HG02943 (cell line): Measurements from ENCODE around the gene PPP1R1C.
"Not testable (repeated sequence)": the region's sequence is repeated elsewhere in the genome, so short reads cannot be mapped to it uniquely, and the experiment has no call there.

Experiments used
- ATAC-seq: cut with Tn5 transposase; IDR thresholded peaks from one replicate; pipeline ENCODE4 v1.9.1; 2021; ENCODE audit warnings: mild to moderate bottlenecking, low read depth, moderate library complexity; ENCODE audit not compliant: unreplicated experiment

PPP1R1C gene

DNA sequence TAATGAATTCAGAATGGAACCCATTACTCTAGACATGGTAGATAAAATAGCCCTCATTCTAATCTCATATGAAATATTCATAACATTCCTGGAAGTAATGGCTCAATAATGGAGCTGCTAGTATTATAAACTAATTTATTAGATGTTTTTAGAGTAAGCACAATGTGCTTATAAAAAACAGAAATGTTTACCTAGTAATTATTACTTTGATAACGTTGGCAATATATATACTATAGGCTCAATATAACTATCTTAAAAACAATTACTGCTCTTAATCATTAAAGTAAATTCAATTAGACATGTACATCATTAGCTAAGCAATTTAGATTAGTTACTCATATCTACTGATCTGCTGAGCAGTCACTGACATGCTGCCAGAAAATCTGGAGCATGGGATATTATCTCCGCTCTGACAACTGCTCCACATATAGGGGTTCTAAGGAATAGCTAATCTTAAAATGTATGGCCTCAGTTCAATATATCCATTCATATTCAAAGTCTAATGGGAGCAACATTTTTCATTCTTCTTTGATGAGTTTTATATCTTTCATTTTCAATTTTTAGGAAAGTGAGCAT lies 19.4 kb downstream of the PPP1R1C start:
- ATAC-seq, result no peak

DNA sequence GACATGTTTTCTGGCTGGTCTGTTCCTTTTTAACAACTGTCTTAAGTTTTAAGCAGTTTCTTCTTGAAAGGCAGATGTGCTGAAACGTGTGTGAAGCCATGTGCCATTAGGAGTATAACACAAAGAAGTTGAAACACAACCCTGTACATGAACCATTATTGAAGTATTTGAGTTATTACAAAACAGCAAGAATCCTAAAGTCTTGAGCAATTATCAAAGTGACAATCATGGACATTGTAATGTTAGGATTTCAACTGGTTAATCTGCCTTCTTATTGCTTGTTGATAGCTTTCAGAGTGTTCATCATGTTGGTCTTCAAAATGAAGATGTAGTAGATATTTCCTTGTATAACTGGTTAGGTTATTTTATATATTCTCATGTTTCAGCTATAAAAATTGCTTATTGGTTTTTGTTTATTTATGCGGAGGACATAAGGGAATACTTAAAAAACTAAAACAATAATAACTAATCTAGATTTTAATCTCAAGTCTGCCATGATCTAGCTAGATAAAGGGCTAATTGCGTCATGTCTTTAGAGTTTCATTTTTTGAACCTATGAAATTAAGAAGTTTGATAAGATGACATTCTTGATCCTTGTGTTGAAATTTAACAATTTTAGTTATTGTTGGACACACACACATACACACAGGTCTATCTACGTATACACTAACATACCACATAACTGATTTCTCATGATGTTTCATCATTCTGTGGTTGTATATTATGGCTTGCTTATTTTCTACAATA lies 21.1 kb downstream of the PPP1R1C start:
- ATAC-seq, result no peak

DNA sequence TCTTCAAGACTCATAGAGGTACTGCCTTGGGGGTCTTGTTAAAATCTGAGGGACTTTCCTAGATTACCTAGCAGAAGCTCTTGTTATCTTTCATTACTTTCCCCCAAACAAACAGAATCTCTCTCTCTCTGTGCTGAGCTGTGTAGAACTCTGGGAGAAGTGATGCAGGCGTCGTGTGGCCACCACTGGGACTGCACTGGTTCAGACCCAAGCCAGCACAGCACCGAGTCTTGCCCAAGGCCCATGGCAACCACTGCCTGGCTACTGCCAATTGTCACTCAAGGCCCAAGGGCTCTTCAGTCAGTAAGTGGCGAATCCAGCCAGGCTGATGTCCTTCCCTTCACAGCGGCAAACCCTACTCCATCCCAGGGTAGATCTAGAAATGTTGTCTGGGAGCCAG lies 28.6 kb downstream of the PPP1R1C start:
- no peak for ATAC-seq

DNA sequence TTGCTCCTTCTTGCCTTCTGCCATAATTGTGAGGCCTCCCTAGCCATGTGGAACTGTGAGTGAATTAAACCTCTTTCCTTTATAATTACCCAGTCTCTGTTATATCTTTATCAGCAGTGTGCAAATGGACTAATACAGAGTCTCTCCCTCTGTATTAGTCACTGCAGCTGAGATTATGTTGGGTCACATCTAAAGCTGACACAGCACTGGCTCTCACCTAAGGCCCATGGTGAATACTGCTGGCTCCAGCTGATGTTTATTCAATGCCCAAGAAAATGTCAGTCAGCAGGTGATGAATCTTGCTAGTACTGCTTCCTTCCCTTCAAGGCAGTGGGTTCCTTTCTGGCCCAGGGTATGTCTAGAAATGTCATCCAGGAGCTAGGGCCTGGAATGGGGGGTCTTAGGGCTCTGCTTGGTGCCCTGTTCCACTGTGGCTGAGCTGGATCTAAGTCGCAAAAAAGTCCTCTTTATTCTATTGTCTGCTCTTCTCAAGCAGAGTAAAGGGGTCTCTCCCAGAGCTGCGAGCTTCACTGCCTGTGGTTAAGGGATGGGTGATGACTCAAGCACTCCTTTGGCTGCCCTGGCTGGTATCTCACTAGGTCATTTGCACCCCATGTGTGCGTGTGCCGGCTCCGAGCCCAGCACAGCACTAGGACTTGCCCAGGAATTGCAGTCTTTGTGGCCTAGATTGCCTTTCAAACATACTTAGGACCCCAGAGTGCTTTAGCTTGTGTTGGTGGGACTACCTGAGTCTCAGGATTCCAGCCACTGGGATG lies 29.9 kb downstream of the PPP1R1C start:
- ATAC-seq, result no peak

DNA sequence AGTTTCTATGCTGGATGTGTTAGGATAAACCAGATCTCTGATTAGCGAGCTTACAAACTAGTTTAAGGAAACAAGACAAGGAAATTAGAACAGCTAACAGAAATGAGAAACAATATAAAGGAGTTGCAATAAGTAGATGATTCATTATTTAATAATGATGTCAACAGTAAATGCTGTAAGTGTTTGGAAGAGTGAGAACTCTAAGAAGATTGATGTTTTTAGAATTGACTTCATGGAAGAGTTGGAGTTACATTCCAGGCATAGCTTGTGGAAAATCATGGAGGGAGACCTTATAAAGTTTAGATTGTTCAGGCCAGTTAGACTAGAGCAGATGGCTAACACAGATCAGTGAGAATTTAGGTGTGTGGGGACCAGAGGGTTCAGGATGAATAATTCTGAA lies 32.6 kb downstream of the PPP1R1C start:
- no peak for ATAC-seq

DNA sequence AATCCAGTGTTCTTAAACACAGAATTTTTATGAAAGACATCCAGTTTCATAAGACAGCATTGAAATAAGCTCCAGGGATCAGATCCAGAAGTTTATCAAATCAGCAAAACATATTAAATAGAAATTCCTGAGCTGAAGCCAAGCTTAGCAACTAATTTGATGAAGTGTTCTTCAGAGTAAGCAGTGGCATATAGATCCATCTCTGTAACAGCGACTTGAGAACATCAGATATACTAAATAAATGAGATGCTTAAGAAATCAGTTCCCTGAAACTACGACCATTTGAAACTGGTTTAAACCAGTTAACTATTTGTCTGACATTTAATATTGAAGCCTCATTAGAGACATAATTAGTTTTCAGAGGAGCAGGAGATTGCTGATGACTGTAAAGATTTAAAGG lies 34.1 kb downstream of the PPP1R1C start:
- ATAC-seq, result no peak

DNA sequence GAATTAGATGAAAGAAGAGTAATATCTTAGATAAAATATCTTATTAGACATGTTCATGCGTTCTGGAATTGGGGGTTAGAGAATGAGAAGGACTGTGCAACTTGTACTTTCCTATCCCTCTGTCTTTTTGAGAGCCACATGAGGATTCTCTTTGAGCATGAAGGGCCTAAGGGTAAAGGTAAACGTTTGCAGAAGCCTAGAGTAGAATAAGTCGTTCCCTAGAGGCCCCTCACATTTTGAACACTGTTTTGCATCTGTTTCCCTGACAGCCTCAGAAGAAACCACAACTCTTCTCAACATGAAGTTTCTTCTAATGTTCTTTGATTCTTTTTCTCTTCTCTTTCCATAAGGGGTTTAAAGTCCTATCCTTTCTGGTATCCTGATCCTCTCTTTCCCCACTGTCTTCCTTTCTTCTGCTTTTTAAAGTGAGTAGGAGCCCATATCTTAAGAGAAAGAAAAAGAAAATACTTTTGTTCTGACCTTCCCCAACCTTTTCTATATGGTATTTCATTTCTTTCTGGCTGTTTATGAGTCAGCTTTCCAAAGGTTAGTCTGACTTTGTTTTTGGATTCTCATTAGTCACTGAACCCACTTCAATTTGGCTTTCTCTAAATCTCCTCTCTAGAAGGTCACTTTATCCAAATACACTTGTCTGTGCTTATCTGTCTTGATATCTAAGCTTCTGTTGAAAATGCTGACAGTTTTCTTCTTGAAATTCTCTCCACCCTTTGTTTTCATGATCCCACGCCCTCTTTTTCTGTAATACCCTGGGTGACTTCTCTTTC lies 34.8 kb downstream of the PPP1R1C start:
- ATAC-seq, result no peak

DNA sequence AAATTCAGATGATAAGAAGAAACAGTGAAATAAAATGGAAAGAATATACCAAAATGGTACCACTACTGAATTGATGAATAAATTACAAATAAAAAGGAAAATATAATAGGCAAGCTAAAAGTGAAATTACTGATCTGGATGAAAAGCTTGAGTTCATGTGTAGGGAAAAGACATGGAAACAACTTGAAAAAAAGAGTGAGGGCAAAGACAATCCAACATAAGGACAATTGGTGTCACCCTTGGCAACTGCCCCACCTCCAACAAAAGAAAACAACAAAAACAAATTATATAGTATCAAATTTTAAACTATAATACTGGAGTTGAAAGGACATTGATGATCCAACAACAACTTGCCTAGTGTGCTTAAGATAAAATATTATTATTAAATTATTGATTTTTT lies 37.6 kb downstream of the PPP1R1C start:
- ATAC-seq, result no peak

DNA sequence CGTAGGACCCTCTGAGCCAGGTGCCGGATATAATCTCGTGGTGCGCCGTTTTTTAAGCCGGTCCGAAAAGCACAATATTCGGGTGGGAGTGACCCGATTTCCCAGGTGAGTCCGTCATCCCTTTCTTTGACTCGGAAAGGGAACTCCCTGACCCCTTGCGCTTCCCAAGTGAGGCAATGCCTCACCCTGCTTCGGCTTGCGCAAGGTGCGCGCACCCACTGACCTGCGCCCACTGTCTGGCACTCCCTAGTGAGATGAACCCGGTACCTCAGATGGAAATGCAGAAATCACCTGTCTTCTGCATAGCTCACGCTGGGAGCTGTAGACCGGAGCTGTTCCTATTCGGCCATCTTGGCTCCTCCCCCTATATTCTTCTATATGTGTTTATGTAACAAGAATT lies 45.2 kb downstream of the PPP1R1C start:
- not testable (repeated sequence) for ATAC-seq

DNA sequence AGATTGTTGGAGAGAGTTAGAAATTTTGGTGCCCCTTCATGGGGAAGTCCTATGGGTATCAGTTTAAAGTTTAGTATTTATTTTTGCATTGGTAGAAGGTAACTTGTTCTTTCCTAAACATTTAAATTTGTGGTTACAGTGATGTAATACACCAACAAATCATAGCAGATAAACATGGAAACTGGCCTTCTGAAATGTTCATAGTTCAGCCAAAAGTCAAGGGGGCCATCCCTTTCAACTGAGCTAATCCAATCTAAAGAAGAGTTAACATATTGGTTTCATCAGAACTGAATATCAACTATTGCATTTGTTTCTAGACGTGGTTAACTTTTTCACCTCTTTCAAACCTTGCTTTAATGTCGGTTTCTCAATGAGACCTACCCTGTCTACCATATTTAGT lies 46.3 kb downstream of the PPP1R1C start:
- no peak for ATAC-seq

DNA sequence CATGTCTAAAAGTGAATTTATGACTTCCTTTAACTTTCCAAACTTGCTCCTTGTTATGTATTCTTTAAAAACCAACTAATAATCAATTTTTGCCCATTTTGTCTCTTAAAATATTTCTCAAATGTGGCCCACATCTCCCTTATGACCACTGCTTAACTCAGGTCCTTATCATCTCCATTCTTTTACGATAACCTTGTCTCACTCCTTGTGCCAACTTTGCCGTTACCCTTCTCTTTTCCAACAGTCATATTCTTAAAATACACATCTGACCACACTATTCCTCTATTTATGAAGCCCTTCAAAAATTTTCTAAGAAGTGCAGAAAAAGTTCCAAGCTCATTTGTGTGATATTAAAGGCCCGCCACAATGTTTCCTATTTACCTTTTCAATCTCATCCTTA lies 47.8 kb downstream of the PPP1R1C start:
- no peak for ATAC-seq

DNA sequence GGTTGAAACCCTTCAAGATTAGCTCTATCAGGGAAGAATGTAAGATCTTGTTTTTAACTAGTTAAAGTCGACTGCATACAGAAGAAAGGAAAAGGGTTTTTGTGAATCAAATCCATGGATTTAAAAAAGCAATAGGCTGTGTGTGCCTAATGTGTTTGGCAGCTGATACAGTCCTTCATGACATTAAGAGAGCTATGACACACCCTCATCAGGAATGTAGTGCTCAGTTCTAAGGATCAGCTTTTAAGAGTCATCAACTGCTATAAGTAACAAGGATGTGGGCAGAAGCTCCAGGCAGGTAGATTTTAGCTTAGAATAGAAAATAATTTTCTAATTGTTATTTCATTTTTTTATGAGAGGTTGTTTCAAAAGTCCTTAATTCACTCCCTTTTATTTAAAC lies 52.9 kb downstream of the PPP1R1C start:
- no peak for ATAC-seq

DNA sequence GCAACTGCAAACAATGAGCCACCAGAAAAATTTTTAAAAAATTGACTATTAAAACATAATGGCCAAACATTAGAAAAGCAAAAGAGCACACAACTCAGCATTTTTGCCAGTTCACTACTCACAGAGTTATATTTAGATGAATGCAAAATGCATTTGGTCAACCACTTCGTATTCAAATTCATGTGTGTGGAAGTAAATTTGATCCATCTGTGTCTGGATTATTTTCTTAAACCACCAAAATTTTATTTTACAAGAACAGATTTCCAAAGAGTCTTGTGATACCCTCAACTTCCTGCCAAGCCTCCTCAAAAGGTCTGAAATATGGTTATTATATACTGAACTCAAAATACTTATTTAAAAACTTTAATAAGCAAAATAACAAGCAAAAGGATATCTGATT lies 57.4 kb downstream of the PPP1R1C start:
- ATAC-seq, result no peak

DNA sequence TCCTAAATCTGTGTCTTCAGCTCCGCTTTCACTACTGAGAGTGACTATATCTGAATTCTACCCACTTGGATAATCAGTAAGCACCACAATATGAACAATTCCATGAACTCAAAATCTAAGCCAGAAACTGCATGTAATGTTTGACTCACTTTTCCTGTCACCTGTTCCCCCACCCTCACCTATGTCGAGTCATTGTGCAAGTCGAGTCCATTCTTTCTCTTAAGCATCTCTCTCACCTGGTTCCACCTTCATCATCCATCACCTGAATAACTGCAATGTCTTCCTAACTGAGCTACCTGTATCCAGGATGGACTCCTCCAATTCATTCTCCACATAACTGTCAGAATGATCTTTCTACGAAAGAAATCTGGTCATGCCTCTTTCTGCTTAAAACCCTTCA lies 58.2 kb downstream of the PPP1R1C start:
- no peak for ATAC-seq

DNA sequence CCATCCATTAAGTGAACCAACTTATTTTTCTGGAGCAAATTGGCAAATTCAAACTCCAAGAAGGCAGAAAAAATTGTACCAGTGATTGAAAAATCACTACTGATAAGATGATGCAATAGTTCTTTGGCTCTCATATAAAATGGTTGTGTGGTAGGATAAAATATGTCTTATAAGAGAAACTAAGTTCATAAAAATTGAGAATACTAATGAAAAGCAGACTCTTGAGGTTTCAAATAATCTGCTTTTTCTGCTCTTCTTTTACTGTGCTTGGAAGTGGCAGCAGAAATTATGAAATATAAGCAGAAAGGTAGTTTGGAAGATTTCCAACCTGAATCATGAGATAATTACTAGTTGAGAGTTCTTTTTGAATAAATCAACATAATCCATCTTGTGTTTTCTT lies 61.9 kb downstream of the PPP1R1C start:
- no peak for ATAC-seq

DNA sequence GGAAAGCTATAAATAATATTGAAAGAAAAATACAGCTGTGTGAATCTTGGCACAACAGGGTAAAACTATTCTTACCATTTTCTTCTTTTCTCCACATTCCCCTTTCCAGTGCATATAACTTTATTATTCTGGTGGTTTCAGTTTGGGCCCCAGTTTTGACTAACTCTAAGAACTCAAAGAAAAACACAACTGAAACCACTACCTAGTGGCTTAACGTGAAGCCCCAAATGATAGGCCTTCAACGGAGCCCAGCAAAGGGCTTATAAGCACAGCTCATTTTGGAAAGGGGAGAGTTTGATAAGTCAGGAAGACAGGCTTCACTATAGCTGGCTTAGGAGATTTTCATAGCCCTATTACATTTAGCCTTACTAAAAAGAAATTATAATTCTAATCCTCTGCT lies 62.4 kb downstream of the PPP1R1C start:
- no peak for ATAC-seq

DNA sequence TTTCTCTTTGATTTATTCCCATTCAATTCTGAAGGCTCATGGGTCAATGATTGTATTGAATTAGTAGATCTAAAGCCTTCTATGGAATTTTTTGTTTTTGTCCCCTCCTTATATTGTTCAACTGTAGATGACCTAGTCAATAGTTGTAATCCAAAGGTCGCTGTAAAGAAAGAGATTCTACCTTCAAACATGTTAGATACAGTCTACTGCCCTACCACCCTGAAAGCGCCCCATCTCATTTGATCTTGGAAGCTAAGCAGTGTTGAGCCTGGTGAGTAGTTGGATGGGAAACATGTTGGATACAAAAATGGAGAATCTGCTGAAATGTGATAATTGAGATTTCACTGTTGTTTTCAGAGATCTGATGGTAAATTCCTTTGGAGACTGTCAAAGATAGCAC lies 63.0 kb downstream of the PPP1R1C start:
- no peak for ATAC-seq

DNA sequence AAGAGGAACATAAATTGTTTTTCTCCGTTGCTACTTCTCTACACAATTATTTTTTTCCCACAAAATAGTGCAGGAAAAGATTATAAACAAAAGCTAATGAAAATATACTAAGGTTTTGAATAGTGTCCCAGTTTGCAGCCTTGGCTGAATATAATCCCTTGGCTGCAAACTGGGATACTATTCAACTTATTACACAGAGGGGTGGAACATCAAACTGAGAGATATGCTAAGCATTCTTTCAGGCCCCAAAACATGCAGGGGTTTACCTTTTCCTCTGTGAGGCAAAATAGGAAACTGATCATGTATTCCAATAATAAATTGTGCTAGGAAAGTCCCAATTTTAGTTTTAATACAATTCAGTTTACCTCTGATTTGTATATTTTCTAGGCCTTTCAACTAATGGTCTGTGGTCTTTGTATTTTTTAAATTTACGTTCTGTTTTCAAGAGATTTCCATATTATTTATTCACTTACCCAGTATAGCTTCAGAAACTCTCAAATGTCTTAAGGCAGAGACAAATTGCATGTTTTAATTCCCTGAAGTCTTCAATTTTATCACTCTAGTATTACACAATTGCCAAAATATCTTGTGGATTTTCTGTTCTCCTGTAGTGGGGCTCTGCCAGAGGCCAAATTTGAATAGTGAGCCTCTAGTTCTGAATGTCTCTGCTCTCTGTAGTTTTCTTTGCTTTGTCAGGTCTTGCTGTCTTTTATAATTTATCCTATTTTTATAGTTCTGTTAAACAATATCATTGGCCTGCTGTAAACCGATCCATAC lies 63.9 kb downstream of the PPP1R1C start:
- no peak for ATAC-seq

DNA sequence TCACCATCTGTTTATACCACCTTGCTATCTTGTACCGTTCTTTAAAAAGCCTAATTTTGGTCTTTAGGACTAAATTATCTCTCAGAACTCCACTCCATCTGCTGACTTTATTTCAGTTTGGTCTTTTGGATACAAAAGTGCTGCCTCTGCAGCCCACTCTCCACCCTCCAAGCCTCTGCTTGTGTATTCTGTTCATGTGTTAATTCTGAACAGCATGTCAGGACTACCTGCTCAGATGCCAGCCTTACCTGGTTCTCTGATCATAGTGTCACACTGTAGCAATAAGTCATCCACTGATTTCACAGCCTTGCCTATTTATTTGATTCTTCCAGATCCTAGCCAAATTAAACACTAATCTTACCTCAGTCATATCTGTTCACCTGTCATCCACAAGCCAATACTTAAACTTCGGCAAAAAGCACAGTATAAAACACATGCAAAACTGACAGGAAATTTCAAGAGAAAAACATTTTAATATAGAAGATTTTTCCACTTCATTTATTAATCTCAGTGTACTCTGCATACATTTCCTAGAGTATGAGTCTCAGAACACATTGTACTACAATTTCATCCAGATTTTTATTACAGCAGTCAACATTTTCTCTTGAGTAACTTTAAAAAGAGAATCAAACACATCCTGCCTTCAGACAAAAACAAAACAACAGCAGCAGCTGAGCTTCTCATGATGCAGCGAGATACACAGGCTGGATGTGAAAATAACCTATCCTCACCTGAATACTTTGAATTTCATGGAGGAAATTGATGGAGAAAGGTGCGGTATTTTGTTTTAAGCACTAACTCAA lies 64.9 kb downstream of the PPP1R1C start:
- ATAC-seq, result no peak
